DMS79 treated with DMSO at 0.1 percent for 48 hours (cell line): Measurements from ENCODE around the gene PRR7.
A peak's percentile ranks its signal among the peaks of the same experiment; 100 is the strongest.

Source experiments
- DNase-seq: peaks from one replicate; lab custom pipeline; 2025; lab: John Stamatoyannopoulos, UW

Gene PRR7

DNA sequence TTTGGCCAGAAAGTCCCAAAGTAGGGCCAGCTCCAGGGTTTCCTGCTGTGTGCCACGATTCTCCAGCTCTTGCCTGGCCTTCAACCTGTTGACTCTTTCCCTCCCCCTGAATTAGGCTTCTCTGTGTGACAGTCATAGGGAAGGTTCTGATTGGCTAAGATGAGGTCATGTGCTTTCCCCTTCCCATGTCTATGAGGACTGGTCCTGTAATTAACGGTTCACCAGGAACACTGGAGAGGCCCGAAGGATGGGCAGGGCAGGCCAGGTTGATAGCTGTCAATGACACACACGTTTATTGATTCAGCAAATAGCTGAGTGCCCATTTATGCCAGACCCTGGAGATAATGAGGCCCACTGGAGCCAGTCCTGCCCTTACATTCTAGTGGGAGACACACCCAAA, 9.0 kb upstream of the PRR7 start:
- DNase-seq, result no peak

- no peak for DNase-seq
Measured at GRCh38 chr5:177438468-177438867, 8.1 kb upstream of the PRR7 start.

DNA sequence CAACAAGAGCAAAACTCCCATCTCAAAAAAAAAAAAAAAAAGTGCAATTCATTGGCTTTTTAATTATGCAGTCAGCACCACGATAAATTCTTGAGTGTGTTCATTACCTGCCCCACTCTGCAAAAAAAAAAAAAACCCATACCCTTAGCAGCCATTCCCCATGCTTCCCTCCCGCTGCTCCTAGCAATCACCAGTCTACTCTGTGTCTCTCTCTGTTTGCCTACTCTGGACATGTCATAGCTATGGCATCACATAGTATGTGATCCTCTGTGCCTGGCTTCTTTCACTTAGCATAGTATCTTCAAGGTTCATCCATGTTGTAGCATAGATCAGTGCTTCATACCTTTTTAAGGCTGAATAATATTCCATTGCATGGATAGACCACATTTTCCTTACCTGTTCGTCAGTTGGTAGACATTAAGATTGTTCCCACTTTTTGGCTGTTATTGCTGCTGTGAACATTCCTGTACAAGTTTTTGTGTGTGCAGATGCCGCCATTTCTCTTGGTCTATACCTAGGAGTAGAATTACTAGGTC, 7.0 kb upstream of the PRR7 start:
- DNase-seq, result no peak

DNA sequence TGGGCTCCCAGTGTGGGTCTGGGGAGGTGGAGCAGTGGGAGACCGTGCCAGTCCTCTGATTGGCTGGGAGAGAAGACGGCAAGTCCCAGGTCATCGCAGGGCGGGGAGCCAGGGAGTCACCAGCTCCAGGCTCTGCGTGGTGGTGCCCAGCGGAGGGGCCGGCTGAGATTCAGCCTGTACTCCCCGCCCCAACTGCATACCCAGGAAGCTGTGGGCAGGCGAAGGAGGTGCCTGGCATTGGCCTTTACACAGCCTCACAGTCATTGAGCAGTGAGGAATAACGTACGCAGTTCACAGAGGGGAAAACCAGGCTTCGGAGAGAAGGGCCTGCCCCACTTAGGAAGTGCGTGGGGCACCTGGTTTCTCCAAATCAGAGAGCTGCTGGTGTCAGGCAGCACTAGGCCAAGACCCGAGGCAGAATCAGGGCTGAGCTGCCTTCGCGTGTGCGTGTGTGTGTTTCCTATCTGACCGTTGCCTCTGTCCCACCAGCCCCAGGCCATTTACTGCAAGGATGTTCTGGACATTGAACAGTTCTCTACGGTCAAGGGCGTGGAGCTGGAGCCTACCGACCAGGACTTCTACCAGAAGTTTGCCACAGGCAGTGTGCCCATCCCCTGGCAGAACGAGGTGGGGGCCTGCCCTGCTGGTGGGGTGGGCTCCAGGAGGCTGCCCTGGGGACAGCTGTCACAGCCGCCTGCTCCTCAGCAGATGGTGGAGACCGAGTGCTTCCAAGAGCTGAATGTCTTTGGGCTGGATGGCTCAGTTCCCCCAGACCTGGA, 6.2 kb upstream of the PRR7 start:
- no peak for DNase-seq

- no peak for DNase-seq
Measured at GRCh38 chr5:177440990-177441780, 5.4 kb upstream of the PRR7 start.

- no peak for DNase-seq
Measured at GRCh38 chr5:177442066-177442826, 4.4 kb upstream of the PRR7 start.

GRCh38 chr5:177443144-177443983, 3.2 kb upstream of the PRR7 start:
- no peak for DNase-seq

- DNase-seq, result no peak
Measured at GRCh38 chr5:177444106-177445051, 2.2 kb upstream of the PRR7 start.

GRCh38 chr5:177445052-177445916, 1.3 kb upstream of the PRR7 start:
- no peak for DNase-seq

DNA sequence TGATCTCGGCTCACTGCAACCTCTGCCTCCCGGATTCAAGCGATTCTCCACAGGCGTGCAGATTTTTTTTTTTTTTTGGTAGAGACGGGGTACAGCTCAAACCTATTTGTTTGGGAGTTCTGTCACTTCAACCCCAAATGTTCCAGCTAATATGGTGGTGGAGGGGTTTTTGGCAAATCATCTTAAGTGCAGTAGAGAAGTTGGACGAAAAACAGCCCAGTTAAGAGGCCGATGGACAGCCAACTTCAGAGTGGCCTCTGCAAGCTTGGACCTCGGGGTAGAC, 756 bp upstream of the PRR7 start:
- DNase-seq, result no peak

- peak; percentile 3 for DNase-seq
Measured at GRCh38 chr5:177447066-177447610, 524 bp downstream of the PRR7 start.

DNA sequence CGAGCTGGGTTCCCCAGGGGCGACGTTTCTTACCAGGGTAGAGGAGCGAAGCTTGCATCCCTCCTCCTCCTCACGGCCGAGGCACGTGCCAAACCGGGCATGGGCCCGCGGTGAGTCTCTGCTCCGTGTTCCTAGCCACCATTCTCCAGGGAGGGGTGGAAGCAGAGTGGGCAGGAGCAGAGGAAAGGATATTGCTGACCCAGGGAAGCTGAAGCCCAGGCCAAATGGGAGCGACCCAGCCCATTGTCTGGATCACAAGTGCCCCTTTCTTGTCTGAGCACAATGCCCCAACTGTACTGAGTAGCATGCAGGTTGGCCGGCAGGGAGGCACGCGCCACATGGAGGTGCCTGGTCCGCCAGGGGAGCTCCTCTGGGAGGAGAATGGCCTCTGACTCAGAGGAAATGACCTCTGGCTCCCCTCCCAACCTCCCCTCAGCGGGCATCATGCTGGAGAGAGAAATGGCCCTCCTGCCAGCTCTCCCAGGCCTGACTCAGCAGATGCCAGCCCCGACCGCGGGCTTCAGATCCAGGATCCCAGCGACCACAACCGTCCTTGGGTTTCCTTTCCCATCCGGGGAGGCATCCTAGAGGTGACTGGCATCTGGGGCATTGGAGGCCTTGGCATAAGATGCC, 1.1 kb downstream of the PRR7 start:
- DNase-seq, result peak; percentile 7

- no peak for DNase-seq
Measured at GRCh38 chr5:177448244-177448950, 1.8 kb downstream of the PRR7 start.

DNA sequence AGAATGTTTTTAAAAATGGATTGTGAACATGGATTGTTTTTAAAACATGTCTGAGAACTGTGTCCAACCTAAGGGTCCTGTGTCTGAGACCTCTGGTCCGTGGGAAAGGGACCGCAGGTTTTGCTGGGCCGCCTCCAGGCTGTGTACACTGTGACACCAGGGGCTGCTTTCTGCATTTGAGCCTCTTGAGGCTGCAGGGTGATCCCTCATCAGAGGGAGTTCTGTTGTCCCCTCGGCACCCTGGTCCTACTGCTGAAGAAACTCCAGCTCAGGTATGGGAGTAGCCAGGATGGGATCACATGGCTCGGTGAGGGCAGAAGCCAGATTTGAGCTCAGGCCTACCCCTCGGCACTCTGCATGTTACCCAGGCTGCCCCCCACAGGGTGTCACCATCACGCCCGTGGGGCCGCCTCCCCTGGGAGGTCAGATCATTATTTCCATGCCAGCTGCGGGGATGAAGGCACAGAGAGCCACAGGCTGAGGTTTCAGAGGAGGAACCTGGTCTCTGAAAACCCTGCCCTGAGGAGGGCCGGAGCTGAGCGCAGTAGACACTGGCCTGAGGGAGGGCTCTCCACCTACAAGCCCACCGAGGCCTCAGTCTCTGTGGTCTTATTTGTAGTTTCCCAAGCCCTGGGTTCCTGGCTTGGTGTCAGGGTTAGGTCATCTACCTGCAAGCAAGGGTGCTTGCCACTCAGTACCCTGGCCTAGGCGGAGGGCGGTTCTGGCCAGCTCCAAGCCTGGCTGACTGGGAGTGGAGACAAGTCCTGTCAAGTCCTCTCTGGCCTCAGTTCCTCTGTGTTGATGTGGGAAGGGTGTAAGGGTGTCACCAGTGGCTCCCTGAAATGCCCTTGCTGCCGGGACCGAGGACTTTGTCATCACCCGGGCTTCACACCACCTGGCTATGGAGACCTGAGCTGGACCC, 2.8 kb downstream of the PRR7 start:
- no peak for DNase-seq

DNA sequence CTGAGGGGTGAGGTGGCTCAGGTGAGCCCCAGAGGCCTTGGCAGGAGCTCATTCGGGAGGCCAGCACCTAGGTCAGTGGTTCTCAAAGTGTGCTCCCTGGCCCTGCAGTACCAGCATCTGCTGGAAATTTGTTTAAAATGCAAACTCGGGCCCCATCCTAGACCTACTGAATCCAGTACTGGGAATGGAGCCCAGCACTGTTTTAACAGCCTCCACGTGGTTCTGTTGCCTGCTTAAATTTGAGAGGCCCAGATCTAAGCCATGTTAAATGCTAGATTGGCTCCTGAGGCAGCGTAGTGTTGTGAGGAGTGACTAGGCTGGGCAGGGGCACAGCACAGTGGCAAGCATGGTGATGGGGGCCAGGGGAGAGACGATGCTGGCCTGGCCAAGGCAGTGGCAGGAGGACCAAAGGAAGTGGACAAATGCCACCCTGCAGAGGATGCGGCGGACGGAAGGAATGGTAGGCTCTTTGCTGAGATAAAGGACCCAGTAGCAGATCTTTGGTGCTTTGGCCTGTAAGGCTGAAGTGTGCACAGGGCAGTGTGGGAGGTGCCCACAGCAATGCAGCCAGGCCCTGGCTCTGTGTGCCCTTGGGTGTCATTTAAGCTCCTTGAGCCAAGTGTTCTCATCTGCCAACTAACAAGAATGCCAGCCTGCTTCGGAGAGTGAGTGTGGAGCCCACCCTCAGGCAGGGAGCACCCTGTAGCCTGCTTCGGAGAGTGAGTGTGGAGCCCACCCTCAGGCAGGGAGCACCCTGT, 4.2 kb downstream of the PRR7 start:
- no peak for DNase-seq
